ENCODE measurements around the gene TCN2. TPM values are rescaled to one million over a fixed set of nuclear protein-coding genes. Genes with fewer than 3 reads are reported as not detected.
A peak's percentile ranks its signal among the peaks of the same experiment; 100 is the strongest.

Gene TCN2
- total and polyA plus RNA-seq, 2 donors (not counting 1 experiment from before 2014, with no cell fraction given), result 7.1 to 10.8 TPM

DNA sequence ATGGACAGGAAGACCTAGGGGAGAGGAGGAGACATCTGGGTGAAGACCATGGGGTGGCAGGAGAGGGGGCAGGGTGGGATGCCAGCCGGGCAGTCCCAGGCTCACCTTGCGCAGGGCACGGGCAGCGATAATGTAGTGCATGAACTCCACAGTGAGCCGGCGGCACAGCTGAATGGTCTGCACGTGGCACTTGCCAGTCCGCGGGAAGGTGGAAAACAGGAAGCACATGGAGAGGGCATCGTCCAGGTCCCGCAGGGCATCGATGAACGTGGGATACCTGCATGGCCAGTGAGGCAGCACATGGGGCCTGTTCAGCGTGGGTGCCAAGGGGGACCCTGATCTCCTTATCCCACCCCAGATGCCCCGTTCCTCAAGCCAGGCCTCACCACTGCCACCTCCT lies 22.5 kb upstream of the TCN2 start:
- H3K36me3 ChIP-seq (ENCODE audit: control insufficient read depth, insufficient read depth, low read length), result peaks cover 57% of the 10 kb centered on the region
- H2AFZ ChIP-seq (ENCODE audit: low read length), result no peak overlapping the region
- H3K9ac ChIP-seq (ENCODE audit: insufficient read depth, low read length), result no peak overlapping the region
- H3K4me3 ChIP-seq (replicated peaks in 1 of 4; ENCODE audit: control extremely low read depth in 1 of 4, insufficient read depth in 1 of 4, low read depth in 3 of 4, low read length in 4 of 4), result no peak overlapping the region
- no peak for DNase-seq (ENCODE audit: low read depth in 2 of 2)
- no peaks in the 10 kb centered on the region for H3K27me3 ChIP-seq (ENCODE audit: control insufficient read depth, insufficient read depth, low read length)
- no peaks in the 10 kb centered on the region for H3K4me1 ChIP-seq (ENCODE audit: control insufficient read depth, extremely low read depth, insufficient read depth, low read length)
- H3K9me3 ChIP-seq (ENCODE audit: control insufficient read depth, insufficient read depth, low read depth, low read length), result no peaks in the 10 kb centered on the region
- H3K4me2 ChIP-seq (ENCODE audit: extremely low read depth, insufficient read depth, low read length), result no peak overlapping the region
- H3K79me2 ChIP-seq (ENCODE audit: control insufficient read depth, insufficient read depth, low read length), result peaks cover 4% of the 10 kb centered on the region
- H4K20me1 ChIP-seq (ENCODE audit: control insufficient read depth, extremely low read depth, insufficient read depth, low read length), result peaks cover 2% of the 10 kb centered on the region
- TF ChIP-seq, protein P1, sequence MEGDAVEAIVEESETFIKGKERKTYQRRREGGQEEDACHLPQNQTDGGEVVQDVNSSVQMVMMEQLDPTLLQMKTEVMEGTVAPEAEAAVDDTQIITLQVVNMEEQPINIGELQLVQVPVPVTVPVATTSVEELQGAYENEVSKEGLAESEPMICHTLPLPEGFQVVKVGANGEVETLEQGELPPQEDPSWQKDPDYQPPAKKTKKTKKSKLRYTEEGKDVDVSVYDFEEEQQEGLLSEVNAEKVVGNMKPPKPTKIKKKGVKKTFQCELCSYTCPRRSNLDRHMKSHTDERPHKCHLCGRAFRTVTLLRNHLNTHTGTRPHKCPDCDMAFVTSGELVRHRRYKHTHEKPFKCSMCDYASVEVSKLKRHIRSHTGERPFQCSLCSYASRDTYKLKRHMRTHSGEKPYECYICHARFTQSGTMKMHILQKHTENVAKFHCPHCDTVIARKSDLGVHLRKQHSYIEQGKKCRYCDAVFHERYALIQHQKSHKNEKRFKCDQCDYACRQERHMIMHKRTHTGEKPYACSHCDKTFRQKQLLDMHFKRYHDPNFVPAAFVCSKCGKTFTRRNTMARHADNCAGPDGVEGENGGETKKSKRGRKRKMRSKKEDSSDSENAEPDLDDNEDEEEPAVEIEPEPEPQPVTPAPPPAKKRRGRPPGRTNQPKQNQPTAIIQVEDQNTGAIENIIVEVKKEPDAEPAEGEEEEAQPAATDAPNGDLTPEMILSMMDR (conservative IDR thresholded peaks at IDR 0.05 in 1 of 2, IDR thresholded peaks at IDR 0.05 in 1 of 2; ENCODE audit: low read depth in 1 of 2, low read length in 2 of 2), result no peak
- TF ChIP-seq EZH2 (IDR thresholded peaks at IDR 0.05; ENCODE audit: low read length, missing control alignments), result no peak
- H3K27ac ChIP-seq (ENCODE audit: insufficient read depth, low read length), result no peak overlapping the region

DNA sequence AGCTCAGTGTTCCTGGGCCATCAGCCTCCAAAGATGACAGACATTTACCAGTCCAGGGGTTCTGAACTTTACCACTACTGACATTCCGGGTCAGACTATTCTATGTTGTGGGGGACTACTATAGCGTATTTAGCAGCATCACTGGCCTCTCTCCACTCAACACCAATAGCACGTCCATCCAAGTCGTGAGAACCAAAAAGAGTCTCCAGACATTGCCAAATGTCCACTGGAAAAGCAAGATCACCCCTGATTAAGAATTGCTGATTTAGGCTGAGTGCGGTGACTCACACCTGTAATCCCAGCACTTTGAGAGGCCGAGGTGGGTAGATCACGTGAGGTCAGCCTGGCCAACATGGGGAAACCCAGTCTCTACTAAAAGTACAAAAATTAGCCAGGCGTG lies 20.6 kb upstream of the TCN2 start:
- DNase-seq (ENCODE audit: low read depth in 2 of 2), result no peak
- Histone ChIP-seq H3K36me3 (ENCODE audit: control insufficient read depth, insufficient read depth, low read length) (peaks cover 43% of the 10 kb centered on the region), H3K4me1 (ENCODE audit: control insufficient read depth, extremely low read depth, insufficient read depth, low read length) (peaks cover 7% of the 10 kb centered on the region)

DNA sequence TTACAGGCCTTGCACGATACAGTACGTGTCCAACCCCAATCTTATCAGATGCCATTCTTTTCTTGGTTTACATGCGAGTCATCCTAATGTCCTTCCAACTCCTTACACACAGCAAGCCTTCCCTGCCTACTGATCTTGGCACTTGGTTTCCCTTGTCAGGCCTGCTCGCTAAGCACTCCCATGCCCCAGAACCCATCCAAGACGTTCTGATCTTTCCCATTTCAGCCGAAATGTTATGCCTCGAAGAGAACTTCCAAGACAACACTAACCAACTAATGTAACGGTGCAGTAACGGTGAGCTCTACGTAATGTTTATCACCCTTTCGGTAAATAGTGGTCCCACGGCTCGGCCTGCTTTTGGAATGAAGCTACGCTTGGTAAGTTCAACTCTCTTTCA lies 15.8 kb upstream of the TCN2 start:
- Histone ChIP-seq H3K4me3 (replicated peaks in 1 of 4; ENCODE audit: control extremely low read depth in 1 of 4, insufficient read depth in 1 of 4, low read depth in 3 of 4, low read length in 4 of 4) (peak overlapping the region; percentile 61 to 99 (median 76)), H3K9ac (ENCODE audit: insufficient read depth, low read length) (peak overlapping the region; percentile 79), H3K79me2 (ENCODE audit: control insufficient read depth, insufficient read depth, low read length) (peaks cover 25% of the 10 kb centered on the region), H3K27ac (ENCODE audit: insufficient read depth, low read length) (peak overlapping the region; percentile 90), H3K27me3 (ENCODE audit: control insufficient read depth, insufficient read depth, low read length) (peaks cover 5% of the 10 kb centered on the region), H2AFZ (ENCODE audit: low read length) (peak overlapping the region; percentile 17), H3K4me1 (ENCODE audit: control insufficient read depth, extremely low read depth, insufficient read depth, low read length) (peaks cover 7% of the 10 kb centered on the region), H4K20me1 (ENCODE audit: control insufficient read depth, extremely low read depth, insufficient read depth, low read length) (no peaks in the 10 kb centered on the region), H3K4me2 (ENCODE audit: extremely low read depth, insufficient read depth, low read length) (peak overlapping the region; percentile 95), H3K36me3 (ENCODE audit: control insufficient read depth, insufficient read depth, low read length) (peaks cover 12% of the 10 kb centered on the region), H3K9me3 (ENCODE audit: control insufficient read depth, insufficient read depth, low read depth, low read length) (no peaks in the 10 kb centered on the region)
- TF ChIP-seq, protein P1 (conservative IDR thresholded peaks at IDR 0.05 in 1 of 2, IDR thresholded peaks at IDR 0.05 in 1 of 2; ENCODE audit: low read depth in 1 of 2, low read length in 2 of 2), result no peak
- TF ChIP-seq EZH2 (IDR thresholded peaks at IDR 0.05; ENCODE audit: low read length, missing control alignments), result no peak
- DNase-seq (ENCODE audit: low read depth in 2 of 2), result peak; percentile 27 to 55

More for the DNA sequence above, 20.6 kb upstream of the TCN2 start:
- Histone ChIP-seq H4K20me1 (ENCODE audit: control insufficient read depth, extremely low read depth, insufficient read depth, low read length) (peaks cover 2% of the 10 kb centered on the region), H2AFZ (ENCODE audit: low read length) (no peak overlapping the region), H3K9ac (ENCODE audit: insufficient read depth, low read length) (no peak overlapping the region), H3K27ac (ENCODE audit: insufficient read depth, low read length) (no peak overlapping the region), H3K4me2 (ENCODE audit: extremely low read depth, insufficient read depth, low read length) (no peak overlapping the region), H3K4me3 (replicated peaks in 1 of 4; ENCODE audit: control extremely low read depth in 1 of 4, insufficient read depth in 1 of 4, low read depth in 3 of 4, low read length in 4 of 4) (no peak overlapping the region), H3K79me2 (ENCODE audit: control insufficient read depth, insufficient read depth, low read length) (peaks cover 24% of the 10 kb centered on the region), H3K27me3 (ENCODE audit: control insufficient read depth, insufficient read depth, low read length) (no peaks in the 10 kb centered on the region), H3K9me3 (ENCODE audit: control insufficient read depth, insufficient read depth, low read depth, low read length) (no peaks in the 10 kb centered on the region)
- no peak for TF ChIP-seq EZH2 (IDR thresholded peaks at IDR 0.05; ENCODE audit: low read length, missing control alignments)
- TF ChIP-seq, protein P1 (conservative IDR thresholded peaks at IDR 0.05 in 1 of 2, IDR thresholded peaks at IDR 0.05 in 1 of 2; ENCODE audit: low read depth in 1 of 2, low read length in 2 of 2), result no peak
